GM19023 (cell line): Measurements from ENCODE around the gene TMEM134.

Experiments used
- ATAC-seq: cut with Tn5 transposase; IDR thresholded peaks from one replicate; pipeline ENCODE4 v1.9.1; 2021; ENCODE audit warnings: mild to moderate bottlenecking, moderate library complexity; ENCODE audit not compliant: unreplicated experiment

Gene TMEM134

DNA sequence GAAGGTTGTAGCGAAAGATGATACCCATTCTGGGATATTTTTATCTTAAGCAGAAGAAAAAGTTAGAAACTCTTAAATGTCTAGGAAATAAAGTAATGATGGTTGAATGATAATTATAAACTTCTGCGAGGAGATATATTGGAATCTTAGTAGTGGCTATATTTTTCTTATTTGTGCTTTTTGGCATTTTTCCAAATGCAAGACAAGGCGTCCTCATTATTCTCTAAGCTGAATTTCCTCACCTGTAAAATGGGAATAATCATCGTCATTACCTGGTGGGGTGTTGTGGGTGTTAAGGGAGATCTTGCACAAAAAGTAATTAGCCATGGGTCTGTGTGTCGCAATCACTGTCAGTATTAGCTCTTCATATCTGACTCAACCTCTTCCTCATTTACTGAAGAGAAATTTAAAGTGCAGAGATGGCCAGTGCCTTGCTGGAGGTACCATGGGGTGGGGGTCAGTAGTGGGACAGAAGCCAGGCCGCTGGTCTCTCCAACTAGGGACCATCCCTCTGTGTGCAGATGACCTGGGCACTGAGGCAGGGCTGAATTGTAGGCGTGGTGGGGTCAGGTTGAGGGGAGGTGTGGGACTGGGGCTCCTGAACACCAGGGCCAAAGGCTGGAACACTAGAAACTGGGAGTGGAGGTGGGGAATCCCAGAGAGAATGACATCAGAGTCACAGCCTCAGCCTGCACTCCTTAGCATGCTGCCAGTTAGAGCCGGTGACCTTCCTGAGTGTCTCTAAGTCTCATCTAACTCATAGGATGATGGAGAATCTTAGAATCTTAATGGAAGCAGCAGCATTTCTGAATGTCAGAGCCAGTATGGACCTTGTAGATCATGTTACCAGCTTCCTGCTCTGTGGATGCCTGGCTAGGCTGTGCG is 32.0 kb upstream of the TMEM134 start:
- no peak for ATAC-seq

DNA sequence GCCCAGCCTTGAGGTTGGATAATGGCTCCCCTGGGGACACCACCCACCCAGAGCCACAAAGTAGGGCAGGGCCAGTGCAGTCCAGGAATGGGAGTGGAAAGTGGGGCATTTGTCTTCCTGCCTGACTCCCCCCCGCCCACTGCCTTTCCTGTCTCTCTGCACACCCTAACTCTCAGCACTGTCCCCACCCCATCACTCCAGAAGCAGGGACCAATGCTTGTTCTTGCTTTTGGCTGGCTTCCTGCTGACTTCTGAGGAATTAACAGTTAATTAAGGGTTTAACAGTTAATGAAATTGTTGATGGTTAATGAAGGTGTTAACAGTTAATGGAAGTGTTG is 31.4 kb upstream of the TMEM134 start:
- ATAC-seq, result no peak

DNA sequence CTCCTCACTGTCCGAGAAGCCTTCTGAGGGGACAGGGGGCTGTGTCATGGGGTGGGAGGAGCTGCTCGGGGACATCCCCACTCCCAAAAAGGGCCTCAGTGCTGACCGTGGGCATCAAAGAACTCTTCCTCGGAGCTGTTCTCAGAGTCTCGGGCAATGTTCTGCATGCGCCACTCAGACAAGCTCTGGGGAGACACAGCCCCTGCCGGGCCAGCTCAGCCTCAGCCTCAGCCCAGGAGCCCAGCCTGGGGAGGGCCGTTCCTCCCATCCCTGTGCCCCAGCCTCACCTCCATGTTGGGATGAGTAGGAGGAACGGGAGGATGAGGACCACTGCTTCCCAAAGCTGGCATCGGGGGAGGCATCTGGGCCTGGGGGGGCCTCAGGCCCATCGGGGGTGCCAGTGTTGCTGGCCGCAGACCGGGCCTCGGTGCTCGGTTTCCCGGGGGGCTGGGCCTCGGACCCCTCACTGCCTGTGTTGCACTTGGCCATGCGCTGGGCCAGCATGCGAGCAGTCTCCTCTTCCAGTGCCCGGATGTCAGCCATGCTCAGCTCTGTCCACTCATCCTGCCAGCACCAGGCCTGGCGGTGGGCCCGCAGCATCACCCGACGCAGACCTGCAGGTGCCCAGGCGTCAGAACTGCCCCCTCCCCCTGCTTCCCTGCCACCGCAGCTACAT is 30.9 kb upstream of the TMEM134 start:
- no peak for ATAC-seq

DNA sequence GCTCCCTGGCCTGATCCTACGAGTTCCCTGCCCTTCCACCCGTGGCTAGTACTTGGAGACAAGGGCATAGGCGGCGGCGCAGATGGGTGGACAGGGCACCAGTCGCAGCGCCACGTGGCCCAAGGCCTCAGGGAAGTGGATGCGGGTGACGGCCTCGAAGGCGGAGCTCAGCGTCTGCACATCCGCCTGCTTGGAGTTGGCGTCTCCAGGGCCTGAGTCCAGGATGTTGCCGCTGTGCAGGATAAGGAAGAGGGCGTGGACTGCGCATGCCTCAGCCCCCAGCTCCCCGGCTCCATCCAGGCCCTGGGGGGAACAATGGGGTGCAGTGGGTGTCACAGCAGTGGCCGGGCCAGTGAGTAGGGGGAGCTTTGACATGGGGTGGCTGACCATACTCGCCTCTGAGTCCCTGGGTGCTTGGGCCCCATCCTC is 29.5 kb upstream of the TMEM134 start:
- no peak for ATAC-seq

DNA sequence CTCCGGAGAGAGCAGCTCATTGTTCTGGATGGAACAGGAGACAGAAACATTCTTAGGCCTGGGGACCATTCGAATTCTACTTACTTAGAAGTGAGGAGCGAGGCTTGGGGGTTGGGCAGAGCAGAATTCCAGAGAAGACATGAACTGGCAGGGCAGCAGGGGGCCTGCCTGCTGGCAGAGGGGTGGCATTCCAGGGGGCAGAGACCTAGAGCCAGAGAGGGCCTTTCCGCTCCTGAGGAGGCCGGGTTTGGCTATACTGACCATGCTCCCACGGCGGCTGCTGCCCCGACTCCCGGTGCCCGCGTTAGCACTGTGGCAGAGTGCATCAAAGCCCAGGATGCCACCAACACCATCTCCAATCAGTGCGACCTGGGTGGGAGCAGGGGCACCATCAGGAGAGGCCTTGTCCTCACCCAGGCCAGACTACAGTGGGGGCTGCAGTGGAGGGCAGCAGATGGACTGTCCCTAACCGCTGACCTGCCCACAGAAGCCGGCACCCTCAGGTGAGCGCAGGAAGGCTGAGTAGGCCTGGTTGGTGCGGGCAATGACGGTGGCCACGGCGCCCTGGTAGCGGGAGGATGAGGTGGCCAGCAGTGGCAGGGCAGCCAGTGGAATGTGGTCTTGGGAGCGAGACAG is 28.7 kb upstream of the TMEM134 start:
- no peak for ATAC-seq

DNA sequence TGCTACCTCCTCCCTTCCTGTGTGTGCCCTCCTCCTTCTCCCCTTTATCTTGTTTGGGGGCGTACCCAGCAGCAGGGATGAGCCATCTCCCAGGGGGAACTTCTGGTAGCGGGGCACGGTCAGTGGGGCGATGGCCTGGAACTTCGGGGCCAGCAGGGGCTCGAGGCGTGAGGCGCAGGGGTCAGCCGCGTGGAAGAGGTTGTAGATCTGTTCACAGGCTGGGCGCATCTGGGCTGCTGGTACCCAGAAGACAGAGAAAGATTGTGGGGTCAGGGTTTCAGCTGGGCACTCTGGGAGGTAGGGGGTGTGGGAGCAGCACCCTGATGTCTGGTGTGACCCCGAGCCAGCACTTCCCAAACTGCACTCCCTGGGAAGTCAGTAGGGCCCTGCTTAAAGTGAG is 27.1 kb upstream of the TMEM134 start:
- no peak for ATAC-seq

DNA sequence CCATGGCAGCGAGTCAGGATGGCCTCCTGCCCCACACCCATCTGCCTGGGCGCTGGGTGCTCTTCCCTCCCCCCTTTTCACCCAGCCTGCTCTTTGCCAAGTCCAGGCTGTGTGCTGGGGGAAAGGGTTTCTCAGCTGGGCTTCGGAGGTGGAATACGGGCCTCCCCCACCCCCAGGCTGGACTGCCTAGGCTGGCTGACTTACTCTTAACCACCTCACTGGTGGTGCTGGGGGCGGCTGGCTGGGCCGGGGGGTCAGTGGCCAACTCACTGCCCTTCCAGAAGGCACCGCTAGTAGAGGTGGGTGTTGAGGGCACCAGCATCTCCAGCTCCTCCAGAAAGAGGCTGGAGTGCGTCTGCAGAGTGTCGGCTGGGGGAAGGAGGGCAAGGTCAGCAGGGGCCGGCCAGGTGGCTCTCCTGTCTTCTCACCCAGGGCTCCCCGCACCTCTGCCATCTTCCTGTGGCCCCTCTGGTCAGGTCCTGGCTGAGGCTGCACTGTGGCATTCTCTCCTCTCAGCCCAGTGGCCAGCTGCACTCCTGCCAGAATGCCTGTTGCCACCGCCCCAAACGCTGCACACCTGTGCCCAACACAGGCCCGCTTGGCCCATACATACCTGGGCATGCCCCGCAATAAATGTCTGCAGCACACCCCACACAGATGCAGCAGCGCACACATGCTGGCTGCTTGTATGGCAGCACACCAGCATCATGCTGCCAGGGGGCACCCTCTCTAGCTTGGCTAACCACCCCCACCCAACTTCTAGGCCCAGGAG is 26.4 kb upstream of the TMEM134 start:
- no peak for ATAC-seq

DNA sequence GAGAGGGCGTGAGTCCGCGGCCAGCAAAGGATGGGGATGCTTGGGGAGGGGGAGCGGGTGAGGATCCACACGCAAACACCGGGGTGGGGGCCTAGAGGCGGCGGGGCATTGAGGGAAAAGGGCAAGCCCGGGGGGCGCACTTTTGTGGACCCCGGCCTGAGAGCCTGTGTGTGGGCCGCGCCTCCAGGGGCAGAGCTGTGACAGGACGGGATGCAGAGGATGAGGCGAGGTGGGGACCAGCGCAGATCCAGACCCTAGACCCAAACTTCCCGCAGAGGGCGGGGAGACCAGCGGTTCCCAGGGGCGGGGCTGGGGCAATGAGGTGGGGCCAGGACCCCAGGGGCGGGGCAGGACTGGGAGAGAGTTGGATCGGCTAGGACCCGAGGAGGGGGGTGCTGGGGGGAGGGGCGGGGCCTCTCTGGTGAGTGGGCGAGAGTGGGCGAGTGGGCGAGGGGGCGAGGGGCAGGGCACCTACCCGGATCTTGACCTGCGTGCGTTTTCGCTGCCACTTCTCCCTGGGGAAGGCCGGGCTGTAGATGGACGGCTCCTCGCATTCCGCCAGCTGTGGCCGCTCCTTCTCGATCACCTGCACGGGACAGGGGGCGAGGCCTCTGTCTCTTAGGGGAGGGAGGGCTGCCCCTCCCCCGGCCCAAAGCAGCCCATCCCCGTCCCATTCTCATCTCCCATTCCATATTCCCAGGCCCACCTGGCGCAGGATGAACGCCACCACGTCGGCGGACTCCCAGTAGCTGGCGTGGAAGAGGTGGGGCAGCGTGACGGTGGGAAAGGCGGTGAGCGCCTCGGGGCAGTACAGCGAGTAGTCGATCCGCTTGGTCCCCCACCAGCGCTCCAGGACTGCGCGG is 25.6 kb upstream of the TMEM134 start:
- no peak for ATAC-seq

DNA sequence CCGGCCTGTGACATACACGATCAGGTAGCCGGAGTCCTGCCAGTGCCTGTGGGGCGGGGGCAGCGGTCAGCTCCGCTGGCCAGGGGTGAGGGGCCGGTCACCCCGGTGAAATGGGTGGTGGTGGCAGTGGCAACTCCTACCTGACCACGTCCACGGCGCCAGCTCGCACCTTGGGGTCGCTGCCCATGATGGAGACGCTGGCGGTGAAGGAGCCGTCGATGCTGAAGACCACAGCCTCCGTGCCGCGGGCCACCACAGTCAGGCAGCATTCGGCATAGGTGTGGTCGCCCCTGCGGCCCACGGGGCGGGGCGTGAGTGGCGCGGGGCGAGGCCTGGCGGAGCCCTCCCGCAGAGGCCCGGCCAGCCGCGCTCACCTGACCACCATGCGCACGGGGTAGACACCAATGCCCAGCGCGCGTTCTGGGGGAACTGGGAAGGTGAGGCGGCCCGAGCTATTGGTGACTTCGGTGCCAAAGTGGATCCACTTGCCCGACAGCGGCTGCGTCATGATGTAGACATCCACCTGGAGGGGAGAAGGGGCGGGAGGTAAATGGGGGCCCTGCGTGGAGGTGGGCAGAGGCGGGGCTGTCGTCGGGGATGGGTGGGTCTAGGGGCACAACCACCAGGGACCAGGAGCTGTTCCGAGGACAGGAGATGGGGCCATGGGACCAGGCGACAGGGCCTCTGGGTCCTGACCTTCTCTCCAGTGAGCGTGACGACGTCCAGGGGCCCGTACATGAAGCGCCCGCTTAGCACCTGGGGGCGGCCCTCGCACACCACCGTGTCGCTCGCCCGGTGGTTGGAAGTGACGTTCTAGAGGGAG is 24.7 kb upstream of the TMEM134 start:
- ATAC-seq, result no peak

DNA sequence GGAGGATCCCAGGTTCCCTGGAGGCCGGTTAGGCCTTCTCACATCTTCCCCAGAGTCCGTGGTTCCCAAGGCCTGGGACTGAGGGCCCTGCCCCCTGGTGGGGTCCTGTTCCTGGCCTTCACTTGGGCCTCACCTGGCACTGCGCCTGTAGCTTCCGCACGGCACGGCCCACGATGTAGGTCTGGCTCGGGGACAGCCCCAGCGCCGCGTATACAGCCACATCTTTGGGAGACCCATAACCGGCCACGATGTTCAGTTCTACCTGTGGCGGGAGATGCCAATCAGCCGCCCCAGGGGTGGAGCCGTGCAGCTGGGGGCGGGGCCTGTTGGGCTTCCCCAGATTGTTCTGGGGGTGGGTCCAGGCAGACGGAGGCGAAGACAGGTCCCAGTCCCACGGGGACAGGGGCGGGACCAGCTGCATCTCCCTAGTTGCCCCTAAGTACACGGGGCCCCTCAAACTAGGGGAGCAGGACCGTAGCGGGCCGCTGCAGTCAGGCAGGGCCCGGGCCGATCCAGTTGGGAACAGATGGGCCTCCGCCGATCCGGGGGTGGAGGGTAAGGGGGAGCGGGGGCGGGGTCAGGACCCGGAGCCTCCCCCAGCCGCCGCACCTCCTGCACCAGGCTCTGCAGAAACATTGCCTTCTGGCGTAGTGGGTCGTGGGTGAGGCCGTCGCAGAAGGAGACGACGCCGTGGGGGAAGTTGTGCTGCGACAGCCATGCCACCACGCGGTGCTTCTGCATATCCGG is 23.9 kb upstream of the TMEM134 start:
- no peak for ATAC-seq

DNA sequence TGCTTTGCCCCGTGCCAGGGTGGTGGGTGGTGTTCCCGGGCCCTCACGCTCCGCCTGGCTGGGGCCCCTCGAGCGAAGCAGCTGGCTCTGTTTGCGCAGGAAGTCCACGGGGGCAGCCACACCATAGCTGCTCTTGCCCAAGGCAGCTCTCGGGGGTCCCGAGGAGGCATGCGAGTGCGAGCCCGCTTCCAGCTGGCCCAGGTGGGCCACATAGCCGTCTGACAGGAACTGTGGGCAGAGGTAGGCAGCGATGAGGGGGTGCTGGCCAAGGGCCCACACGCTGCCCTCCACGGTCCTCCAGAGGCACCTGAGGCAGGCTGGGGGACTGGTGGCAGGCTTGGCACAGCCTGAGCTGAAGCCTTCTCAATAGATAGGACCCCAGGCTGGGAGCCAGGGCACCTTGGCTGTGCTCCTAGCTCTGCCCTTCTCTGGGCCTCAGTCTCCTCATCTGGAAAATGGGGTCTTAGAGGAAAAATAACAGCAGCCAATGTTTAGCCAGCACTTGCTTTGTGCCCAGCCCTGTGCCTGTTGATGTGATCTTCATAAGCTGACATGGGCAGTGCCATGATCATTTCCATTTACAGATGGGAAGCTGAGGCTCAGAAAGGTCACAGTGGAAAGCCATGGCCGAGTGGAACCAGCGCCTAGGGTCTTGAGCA is 23.1 kb upstream of the TMEM134 start:
- ATAC-seq, result no peak

DNA sequence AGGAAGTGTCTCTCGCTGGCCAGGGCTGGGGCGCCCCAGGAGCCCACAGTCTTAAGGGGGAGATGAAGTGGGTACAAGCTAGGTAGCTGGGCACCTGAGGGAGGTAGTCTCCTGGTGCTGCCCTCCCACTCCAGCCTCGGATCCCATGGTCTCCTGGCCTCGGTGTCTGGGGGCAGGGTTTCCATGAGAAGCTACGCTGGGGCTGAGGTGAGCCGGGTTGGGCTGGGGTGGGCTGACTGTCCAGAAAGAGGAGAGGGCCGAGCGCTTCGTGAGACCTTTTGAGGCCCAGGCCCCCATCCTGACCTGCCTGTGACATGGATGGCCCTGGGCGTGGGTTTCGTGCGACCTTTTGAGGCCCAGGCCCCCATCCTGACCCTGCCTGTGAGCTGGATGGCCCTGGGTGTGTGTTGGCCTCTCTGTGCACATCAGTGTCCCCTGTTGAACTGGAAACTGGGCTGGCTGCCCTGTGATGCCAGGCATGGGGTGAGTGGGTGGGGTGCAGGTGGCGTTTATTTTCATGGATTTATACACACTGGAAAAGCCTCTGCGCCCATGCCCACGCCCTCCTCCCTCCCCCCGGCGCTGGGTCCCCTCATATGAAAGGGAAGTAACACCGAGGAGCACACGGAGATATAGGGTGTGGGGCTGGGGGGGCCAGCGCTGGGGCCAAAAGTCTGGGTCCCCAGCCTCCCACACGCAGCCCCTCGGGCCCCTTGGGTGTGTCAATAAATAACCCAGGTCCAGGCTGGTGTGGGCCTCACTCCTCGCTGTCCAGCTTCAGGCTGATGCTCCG is 22.4 kb upstream of the TMEM134 start:
- no peak for ATAC-seq

DNA sequence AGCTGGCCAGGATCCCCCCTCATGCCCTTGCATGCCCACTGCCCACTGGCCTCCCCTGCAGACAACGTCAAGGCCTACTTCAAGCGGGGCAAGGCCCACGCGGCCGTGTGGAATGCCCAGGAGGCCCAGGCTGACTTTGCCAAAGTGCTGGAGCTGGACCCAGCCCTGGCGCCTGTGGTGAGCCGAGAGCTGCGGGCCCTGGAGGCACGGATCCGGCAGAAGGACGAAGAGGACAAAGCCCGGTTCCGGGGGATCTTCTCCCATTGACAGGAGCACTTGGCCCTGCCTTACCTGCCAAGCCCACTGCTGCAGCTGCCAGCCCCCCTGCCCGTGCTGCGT is 21.6 kb upstream of the TMEM134 start:
- ATAC-seq, result no peak

DNA sequence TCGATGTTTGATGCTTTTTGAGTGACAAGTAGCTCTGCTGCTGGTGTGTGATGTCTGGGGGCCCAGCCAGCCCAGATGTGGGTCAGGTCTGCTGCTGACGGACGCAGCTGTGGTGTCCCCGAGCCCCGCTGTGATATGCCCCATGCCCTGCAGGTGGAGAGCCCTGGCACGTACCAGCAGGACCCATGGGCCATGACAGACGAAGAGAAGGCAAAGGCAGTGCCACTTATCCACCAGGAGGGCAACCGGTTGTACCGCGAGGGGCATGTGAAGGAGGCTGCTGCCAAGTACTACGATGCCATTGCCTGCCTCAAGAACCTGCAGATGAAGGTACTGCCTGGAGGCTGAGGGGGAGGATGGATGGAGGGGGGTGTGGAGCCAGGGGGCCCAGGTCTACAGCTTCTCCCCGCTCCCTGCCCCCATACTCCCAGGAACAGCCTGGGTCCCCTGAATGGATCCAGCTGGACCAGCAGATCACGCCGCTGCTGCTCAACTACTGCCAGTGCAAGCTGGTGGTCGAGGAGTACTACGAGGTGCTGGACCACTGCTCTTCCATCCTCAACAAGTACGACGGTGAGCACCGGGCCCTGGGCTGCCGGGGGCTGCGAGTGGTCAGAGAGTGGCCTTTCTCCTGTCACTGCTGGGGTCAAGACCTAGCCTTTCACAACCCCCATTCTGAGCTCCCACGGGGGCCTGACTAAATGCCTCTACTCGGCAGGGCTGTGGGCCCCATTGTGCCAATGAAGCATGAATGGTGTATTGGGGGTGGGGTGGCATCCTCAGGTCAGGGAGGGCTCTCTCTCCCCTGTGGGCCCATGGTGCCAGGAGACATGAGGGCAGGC is 21.1 kb upstream of the TMEM134 start:
- ATAC-seq, result no peak

DNA sequence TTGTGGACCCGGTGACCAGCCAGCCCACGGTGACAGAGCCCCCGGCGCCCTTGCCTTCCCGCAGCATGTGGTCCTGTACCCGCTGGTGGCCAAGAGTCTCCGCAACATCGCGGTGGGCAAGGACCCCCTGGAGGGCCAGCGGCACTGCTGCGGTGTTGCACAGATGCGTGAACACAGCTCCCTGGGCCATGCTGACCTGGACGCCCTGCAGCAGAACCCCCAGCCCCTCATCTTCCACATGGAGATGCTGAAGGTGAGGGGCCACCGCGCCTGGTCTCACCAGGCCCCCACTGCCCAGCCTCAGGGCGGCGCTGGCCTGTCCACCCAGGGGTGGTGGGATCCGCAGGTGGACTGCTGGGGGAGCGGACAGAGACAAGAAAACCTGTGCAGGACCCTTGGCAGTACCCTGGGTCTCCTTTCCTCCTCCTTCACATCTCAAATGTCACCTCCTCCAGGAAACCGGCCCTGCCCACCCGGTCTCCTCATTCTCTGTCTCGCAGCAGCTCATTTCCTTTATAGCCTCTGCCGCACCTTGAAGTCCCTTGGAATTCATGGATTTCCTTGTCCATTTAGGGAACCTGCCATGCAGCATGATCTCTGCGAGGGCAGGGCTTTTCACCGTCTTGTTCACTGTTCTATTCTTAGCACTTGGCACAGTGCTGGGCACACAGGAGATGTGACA is 20.3 kb upstream of the TMEM134 start:
- ATAC-seq, result no peak
